Activated T-helper 1 cell treated with anti-CD3 and anti-CD28 coated beads, Interleukin-12 subunit alpha, Interleukin-12 subunit beta, Interleukin-2, Interleukin-4 antibody, amounts not matched to agents 30 ng/mL and 10 ng/mL and 1 ng/mL, durations not matched to agents 14 hours and 24 hours and 36 hours (primary cell): ENCODE results near the gene CTIF. TPM values are rescaled to one million over a fixed set of nuclear protein-coding genes. Genes with fewer than 3 reads are reported as not detected.

Source experiments
- DNase-seq: peaks from one replicate; pipeline ENCODE4 v3.0.0; 2021; ENCODE audit warnings: low spot score
- H3K27ac Mint-ChIP-seq: one replicate; pipeline ENCODE4 v1.8.0; 2021; ENCODE audit warnings: mild to moderate bottlenecking, mixed read lengths
- H3K27me3 Mint-ChIP-seq: one replicate; pipeline ENCODE4 v1.8.0; 2022; ENCODE audit warnings: mild to moderate bottlenecking, moderate library complexity, mixed read lengths; ENCODE audit not compliant: insufficient read depth
- H3K36me3 Mint-ChIP-seq: one replicate; pipeline ENCODE4 v1.8.0; 2021; ENCODE audit warnings: low read depth, mixed read lengths
- H3K4me1 Mint-ChIP-seq: one replicate; pipeline ENCODE4 v1.8.0; 2021; ENCODE audit warnings: low read depth, mixed read lengths
- H3K4me3 Mint-ChIP-seq: one replicate; pipeline ENCODE4 v1.8.0; 2021; ENCODE audit warnings: mild to moderate bottlenecking, moderate library complexity, mixed read lengths
- H3K9me3 Mint-ChIP-seq: one replicate; pipeline ENCODE4 v1.8.0; 2021; ENCODE audit warnings: mixed read lengths
- intact Hi-C: fragments of 100-400 bp; cut with micrococcal nuclease; formaldehyde crosslinking; loops from one replicate; pipeline ENCODE4 v1.15.1; 2024
- total RNA-seq: library from RNA; stranded (reverse); gene quantifications from 2 replicates; pipeline ENCODE4 v1.2.3, GENCODE V29; 2022

CTIF gene
- total RNA-seq, 1 donor from 2014 or later, result 7.2 TPM

DNA sequence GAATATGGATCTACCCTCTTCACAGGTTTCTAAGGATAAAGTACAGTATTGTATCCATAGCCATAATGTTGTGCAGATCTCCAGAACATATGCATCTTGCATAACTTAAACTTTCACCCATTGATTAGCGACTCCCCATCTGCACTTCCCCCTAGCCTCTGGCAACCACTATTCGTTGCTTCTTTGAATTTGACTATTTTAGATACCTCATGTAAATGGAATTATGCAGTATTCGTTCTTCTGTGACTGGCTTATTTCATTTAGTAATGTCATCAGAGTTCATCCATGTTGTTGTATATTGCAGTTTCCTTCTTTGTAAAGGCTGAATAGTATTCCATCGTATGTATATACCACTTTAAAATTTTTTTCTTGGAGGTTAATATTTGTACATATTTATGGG, 283.0 kb downstream of the CTIF start:
- intact Hi-C loops, result loop anchor here (1.0 kb wide), 2 partner anchors 12 to 46 kb away; no protein-coding TSS in a partner anchor

DNA sequence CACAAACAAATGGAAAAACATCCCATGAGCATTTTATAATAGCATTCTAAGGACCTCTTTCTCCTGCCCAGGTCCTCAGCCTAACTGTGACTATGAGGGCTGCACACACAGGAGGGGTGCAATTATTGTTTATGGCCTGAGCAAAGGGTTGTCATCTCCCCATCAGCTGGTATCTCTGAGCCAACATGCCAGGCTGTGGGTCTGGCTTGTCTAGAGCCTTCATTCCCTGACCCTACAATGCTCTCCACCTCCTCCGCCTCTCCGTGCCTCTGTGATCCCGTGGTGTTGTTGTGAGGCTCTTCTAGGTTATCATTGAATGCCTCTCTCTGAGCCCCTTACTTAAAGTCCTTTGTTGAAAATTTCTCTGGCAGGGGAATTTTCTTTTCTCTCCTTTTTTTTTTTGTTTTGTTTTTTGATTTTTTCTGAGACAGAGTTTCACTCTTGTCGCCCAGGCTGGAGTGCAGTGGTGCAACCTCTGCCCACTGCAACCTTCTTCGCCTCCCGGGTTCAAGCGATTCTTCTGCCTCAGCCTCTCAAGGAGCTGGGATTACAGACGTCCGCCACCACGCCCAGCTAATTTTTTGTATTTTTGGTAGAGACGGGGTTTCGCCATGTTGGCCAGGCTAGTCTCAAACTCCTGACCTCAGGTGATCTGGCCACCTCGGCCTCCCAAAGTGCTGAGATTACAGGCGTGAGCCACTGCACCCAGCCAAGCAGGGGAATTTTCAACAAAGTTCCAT, 285.6 kb downstream of the CTIF start:
- peaks cover 5% of the 10 kb centered on the region for H3K36me3 Mint-ChIP-seq
- intact Hi-C loops, result no loop called here

More for the DNA sequence above, 283.0 kb downstream of the CTIF start:
- Mint-ChIP-seq H3K27ac (peak overlapping the region; percentile 24), H3K36me3 (peaks cover 5% of the 10 kb centered on the region), H3K4me3 (no peak overlapping the region), H3K27me3 (peaks cover 10% of the 10 kb centered on the region), H3K9me3 (no peaks in the 10 kb centered on the region), H3K4me1 (peaks cover 40% of the 10 kb centered on the region)
- DNase-seq, result no peak

DNA sequence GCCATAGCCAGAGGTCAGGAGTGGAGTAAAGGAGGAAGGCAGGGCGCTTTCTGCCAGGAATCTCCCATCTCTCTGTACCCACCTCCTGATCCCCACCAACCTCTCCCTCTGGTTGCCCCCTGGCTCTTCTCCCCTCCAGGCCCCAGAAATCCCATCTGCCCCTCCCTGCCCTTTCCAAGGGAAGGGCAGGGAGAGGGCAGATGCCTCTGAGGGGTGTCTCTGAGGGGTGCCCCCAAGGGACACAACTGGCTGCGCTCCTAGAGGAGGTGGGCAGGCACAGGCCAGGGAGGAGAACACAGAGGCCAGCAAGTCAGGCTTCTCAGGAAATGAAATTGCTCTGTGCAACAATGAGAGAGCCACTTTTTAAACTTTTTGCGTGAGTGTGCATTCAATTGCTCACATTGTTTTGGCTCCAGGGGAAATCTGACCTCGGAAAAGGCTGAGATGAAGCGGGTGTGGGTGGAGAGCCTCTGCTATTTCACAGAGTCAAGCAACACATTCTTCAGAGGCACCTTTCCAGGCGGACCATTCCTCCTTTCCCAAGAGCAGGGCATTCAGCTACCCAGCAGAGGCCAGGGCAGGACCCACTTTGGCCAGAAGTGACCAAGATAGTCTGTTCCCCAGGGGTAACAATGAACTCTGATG, 286.4 kb downstream of the CTIF start:
- H3K27me3 Mint-ChIP-seq, result peaks cover 8% of the 10 kb centered on the region
- intact Hi-C loops, result no loop called here
- H3K36me3 Mint-ChIP-seq, result peaks cover 5% of the 10 kb centered on the region
- no peak overlapping the region for H3K27ac Mint-ChIP-seq
- DNase-seq, result no peak
- H3K4me1 Mint-ChIP-seq, result peaks cover 32% of the 10 kb centered on the region
- no peak overlapping the region for H3K4me3 Mint-ChIP-seq
- no peaks in the 10 kb centered on the region for H3K9me3 Mint-ChIP-seq

More for the DNA sequence above, 285.6 kb downstream of the CTIF start:
- DNase-seq, result no peak
- peaks cover 34% of the 10 kb centered on the region for H3K4me1 Mint-ChIP-seq
- no peak overlapping the region for H3K4me3 Mint-ChIP-seq
- H3K9me3 Mint-ChIP-seq, result no peaks in the 10 kb centered on the region
- no peak overlapping the region for H3K27ac Mint-ChIP-seq
- H3K27me3 Mint-ChIP-seq, result peaks cover 8% of the 10 kb centered on the region

DNA sequence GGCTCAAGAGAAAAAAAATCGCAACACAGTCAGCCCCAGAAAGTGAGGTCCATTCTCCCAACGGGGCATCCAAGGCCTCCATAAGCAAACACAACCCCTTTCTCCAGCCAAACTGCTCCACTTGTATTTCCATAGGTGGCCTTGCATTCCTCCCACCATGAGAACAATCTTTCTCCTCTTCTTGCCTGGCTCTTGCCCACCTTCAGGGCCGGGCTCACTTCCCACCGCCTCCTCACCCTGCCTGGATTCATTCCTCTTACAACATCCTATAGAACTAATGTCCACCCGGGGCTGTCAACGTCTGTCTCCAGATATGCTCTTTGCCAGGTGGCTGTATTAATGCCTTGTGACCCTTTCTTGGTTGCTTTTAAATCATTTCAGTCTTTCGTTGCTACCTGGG, 287.4 kb downstream of the CTIF start:
- DNase-seq, result no peak
- Mint-ChIP-seq H3K36me3 (peaks cover 5% of the 10 kb centered on the region), H3K4me3 (no peak overlapping the region), H3K4me1 (peaks cover 29% of the 10 kb centered on the region), H3K27me3 (peaks cover 8% of the 10 kb centered on the region), H3K27ac (no peak overlapping the region), H3K9me3 (no peaks in the 10 kb centered on the region)
- intact Hi-C loops, result no loop called here

DNA sequence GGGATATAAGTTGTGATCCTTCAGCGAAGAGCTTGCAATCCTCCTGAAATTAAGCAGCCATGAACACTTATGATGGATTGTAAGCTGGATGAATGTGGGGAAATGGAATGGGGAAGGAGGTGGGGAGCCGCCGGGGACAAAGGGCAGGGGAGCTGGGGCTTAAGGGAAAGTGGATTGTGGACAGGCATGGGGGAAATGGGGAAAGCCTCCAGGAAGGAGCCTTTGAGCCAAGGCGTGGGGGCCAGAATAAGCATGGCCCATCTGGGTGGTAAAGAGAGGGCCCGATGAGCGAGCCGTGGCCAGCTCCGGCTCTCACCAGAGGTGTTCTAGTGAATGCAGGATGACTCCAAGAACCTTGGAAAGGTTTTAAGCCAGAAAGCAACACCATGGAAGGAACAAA, 288.0 kb downstream of the CTIF start:
- peaks cover 8% of the 10 kb centered on the region for H3K27me3 Mint-ChIP-seq
- no peak overlapping the region for H3K4me3 Mint-ChIP-seq
- DNase-seq, result no peak
- intact Hi-C loops, result no loop called here
- no peaks in the 10 kb centered on the region for H3K9me3 Mint-ChIP-seq
- H3K4me1 Mint-ChIP-seq, result peaks cover 30% of the 10 kb centered on the region
- H3K36me3 Mint-ChIP-seq, result peaks cover 5% of the 10 kb centered on the region
- H3K27ac Mint-ChIP-seq, result no peak overlapping the region

DNA sequence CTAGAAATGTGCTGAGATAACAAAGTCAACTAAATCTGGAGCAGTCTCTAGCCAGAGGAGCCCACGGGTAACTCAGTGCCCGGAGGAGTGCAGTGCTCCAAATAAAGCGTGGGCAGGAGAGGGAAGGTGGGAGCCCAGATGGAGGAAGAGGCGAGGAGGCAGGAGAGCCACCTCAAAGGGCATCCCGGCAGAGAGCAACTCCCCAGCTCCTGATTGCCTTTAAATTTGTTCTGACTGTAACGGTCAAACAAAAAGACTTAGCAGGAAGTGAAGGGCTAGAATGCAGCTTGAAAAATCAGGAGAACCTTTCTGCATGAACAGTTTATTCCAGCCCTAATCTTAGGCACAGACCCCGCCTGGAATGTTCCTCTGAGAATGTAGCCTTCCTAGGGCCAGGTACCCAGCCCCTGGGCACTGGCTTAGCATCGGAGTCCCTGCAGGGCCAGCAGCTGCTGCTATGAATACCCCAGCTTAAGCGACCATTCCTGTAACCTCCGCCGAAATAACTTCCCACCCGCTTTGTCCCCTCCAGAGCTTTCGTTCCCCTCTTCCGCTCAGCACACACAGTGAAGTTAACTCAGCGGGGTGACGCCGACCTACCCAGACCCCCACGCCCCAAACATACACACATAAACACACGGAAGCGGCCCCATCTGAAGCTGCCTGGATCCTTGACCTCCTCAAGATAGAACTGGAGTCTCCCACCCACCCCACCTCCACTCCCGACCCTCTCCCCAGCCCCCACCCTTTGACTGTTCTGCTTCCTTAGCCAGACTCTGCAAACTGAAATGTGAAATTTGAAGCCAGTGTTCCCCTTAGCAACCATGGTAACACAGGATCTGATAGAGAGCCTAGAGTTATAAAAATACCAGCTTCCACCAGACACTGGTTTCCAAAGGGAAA, 288.7 kb downstream of the CTIF start:
- Mint-ChIP-seq H3K4me1 (peaks cover 34% of the 10 kb centered on the region), H3K36me3 (peaks cover 5% of the 10 kb centered on the region), H3K4me3 (no peak overlapping the region), H3K27me3 (peaks cover 8% of the 10 kb centered on the region), H3K27ac (no peak overlapping the region), H3K9me3 (no peaks in the 10 kb centered on the region)
- intact Hi-C loops, result no loop called here
- no peak for DNase-seq

DNA sequence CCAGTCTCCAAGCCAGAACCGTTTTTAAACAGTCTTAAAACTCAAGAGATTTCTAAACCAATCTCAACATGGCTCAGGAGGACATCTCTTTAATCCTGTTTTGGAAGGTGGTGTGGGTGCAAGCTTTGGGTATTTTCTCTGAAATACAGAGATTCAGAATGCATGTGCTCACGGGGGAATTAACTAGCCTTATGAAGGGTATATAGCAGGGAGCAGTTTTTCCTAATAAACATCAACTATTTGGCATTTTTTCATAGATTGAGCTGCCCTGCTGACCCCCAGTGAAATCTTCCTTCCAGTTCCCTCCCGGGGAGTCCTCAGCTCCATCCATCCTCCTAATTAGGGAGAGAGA, 289.3 kb downstream of the CTIF start:
- Mint-ChIP-seq H3K9me3 (no peaks in the 10 kb centered on the region), H3K36me3 (peaks cover 2% of the 10 kb centered on the region), H3K4me1 (peaks cover 41% of the 10 kb centered on the region), H3K27me3 (peaks cover 8% of the 10 kb centered on the region), H3K27ac (no peak overlapping the region), H3K4me3 (no peak overlapping the region)
- DNase-seq, result no peak
- intact Hi-C loops, result no loop called here

DNA sequence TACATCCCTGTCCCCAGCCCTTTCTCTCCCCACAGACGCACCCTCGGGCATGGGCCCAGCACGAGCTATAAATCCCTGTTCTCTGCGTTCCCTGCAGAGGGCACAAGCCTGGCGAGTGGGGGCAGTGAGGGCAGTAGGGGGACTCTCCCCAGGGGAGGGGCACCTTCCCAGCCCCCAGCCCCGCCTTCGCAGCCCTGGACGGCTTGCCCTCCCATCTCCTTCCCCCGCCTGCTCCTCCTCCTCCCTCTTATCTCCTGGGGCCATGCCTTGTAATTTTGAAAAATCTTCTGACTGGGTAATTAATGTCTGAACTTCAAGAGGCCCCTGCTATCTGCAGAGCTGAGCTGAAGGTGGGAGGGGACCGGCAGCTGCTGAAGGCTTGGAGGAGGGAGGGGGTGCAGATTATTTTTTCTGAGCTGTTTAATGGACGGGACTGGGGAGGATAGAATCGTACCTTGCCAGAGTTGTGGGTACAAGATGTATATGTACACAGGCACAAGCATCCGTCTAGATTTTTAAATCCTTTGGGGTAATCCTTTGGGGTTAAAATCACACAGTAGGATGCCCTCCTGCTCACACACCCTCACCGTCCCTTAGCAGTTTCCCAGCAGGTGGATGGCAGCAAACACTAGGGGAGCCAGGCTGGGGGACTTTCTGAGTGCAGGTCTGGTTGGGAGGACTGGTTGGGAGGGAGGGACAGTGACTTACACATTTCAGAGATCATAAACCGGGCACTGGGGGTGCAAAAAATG, 290.0 kb downstream of the CTIF start:
- intact Hi-C loops, result no loop called here
- H3K36me3 Mint-ChIP-seq, result peaks cover 1% of the 10 kb centered on the region
- no peak overlapping the region for H3K27ac Mint-ChIP-seq
- H3K27me3 Mint-ChIP-seq, result peaks cover 5% of the 10 kb centered on the region
- H3K4me3 Mint-ChIP-seq, result no peak overlapping the region
- no peak for DNase-seq
- no peaks in the 10 kb centered on the region for H3K9me3 Mint-ChIP-seq
- peaks cover 48% of the 10 kb centered on the region for H3K4me1 Mint-ChIP-seq

DNA sequence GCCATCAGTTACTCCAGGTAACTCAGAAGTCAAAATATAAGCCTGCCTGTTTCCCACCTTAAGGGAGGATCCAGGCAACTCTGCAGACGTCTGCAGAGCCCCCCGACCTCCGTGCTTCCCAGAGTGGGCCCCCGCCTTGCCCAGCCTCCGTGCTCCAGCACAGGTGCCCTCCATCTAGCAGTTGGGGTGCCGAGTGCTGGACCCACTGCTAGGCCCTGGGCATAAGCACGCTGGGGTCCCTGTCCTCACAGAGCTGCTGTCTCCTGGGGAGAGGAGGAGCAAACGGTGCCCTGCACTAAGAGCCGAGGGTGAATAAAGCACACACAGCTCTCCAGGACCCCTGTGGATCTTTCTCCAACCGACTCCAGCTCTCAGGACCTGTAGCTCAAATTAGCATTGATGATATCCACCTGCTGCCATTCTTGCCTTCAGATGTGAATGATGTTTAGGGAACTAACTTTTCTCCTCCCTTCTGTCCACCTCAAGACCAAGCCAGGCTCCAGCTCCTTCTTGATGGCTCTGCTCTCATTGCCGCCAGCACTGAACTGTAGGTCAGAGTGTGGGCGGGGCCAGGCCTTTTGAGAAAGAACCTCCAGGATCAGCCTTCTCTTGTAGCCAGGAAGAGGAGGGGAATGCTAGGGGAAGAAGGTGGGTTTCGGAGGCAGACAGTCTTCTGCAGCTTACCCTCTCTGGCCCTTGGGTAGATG, 290.8 kb downstream of the CTIF start:
- DNase-seq, result no peak
- H3K4me1 Mint-ChIP-seq, result peaks cover 50% of the 10 kb centered on the region
- H3K9me3 Mint-ChIP-seq, result no peaks in the 10 kb centered on the region
- H3K4me3 Mint-ChIP-seq, result no peak overlapping the region
- intact Hi-C loops, result loop anchor here (5.0 kb wide), 1 partner anchor 103 kb away; no protein-coding TSS in a partner anchor
- peak overlapping the region; percentile 23 for H3K27ac Mint-ChIP-seq
- no peaks in the 10 kb centered on the region for H3K36me3 Mint-ChIP-seq
- peaks cover 4% of the 10 kb centered on the region for H3K27me3 Mint-ChIP-seq

DNA sequence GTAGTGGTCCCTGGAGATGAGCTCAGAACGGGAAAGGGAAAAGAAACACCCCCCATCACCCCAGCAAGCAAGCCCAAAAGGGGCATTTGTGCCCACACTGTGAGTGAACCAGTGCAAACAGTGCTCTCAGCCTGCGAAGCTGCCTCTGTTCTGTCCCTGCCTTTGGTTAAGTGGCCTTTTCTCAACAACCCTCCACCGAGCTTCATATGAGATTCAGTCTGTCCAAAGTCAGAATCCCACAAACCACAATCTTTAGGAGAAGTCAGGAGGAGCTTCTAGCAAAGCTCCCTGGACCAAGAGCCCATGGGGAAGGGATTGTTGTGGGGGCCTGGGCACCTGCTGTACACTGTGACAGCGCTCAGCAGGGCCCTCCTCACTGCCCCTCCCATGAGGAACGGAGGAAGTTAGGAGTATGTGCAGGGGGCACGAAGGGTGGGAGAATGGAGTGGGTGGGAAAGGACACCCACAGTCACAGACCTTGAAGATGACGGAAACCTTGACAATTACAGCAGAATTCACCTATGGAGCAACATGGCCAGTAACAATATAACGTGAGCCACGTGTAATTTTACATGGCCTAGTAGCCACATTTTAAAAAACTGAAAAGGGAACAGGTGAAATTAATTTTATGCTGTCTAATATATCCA, 292.4 kb downstream of the CTIF start:
- Mint-ChIP-seq H3K4me1 (peaks cover 57% of the 10 kb centered on the region), H3K27ac (peak overlapping the region; percentile 16), H3K27me3 (peaks cover 2% of the 10 kb centered on the region), H3K9me3 (no peaks in the 10 kb centered on the region), H3K4me3 (no peak overlapping the region), H3K36me3 (no peaks in the 10 kb centered on the region)
- intact Hi-C loops, result loop anchor here (5.0 kb wide), 1 partner anchor 101 kb away; no protein-coding TSS in a partner anchor
- no peak for DNase-seq

DNA sequence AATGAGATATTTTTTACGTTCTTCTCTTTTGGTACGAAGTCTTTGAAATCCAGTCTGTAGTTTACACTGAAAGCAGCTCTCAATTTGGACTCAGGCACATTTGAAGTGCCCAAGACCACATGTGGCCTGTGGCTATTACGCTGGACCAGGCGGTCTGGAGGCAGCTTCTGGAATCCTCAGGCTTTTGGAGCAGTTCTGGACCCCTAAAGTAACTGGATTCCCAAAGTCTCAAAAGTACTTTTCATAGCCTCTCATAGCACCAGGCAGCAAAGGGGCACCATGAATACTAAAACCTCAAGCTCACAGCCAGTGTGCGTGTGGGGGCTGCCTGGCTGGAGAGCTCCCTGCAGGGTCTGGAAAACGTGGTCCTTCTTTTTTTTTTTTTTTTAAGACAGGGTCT, 293.0 kb downstream of the CTIF start:
- DNase-seq, result no peak
- no peaks in the 10 kb centered on the region for H3K9me3 Mint-ChIP-seq
- intact Hi-C loops, result loop anchor here (5.0 kb wide), 1 partner anchor 100 kb away; no protein-coding TSS in a partner anchor
- peaks cover 61% of the 10 kb centered on the region for H3K4me1 Mint-ChIP-seq
- no peaks in the 10 kb centered on the region for H3K36me3 Mint-ChIP-seq
- no peak overlapping the region for H3K4me3 Mint-ChIP-seq
- peaks cover 2% of the 10 kb centered on the region for H3K27me3 Mint-ChIP-seq
- no peak overlapping the region for H3K27ac Mint-ChIP-seq
